ENCODE measurements around the gene KRTAP4-8.
"Not testable (repeated sequence)": the region's sequence is repeated elsewhere in the genome, so short reads cannot be mapped to it uniquely, and the experiment has no call there.

DNA sequence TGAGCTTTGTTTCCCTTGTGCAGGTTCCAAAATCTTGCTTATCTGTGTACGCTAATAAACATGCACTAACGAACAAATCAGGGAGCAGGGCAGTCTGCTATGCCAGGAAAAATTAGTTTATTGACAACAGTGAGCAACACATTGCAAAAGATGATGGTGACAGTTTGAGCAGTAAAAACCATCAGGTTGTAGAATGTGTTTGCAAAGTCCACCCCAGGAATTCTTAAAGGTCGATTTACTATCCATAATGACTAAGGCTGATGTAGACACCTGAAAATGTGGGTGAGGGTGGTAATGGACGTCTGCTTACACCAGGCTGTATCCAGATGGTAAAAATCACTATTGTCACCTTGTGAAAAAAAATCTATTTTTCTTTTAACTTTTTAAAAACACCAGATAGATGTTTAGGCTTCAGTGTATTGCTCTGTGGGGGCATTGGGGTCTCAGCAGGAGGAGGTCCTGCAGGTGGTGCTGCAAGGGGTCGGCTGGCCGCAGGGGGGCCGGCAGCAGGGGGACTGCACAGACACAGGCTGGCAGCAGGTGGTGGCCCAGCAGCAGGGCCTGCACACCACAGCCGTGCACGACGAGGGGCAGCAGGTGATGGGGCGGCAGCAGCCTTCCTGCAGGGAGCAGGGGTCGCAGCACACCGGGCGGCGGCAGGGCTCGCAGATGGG, 32.8 kb downstream of the KRTAP4-8 start:
- TF ChIP-seq CTCF (IDR thresholded peaks at IDR 0.05; ENCODE audit: low read depth, low read length, missing input control); JUND (IDR thresholded peaks at IDR 0.05); YY1 (IDR thresholded peaks at IDR 0.05); REST (IDR thresholded peaks at IDR 0.05); NR2F2 (IDR thresholded peaks at IDR 0.05); TAF1 (conservative IDR thresholded peaks at IDR 0.05); RAD21 (IDR thresholded peaks at IDR 0.05): not testable (repeated sequence)
- TF ChIP-seq, protein P1, sequence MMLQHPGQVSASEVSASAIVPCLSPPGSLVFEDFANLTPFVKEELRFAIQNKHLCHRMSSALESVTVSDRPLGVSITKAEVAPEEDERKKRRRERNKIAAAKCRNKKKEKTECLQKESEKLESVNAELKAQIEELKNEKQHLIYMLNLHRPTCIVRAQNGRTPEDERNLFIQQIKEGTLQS (IDR thresholded peaks at IDR 0.05): not testable (repeated sequence)
